Left colon (tissue), 2 donors: ENCODE data around the gene SLC10A2. TPM values are rescaled to one million over a fixed set of nuclear protein-coding genes. Genes with fewer than 3 reads are reported as not detected.

Experiments
- ATAC-seq: fragments of 200-7000 bp; cut with Tn5 transposase; one replicate; pipeline ENCODE4 v1.9.1; 2020; ENCODE audit warnings: mild to moderate bottlenecking, moderate library complexity
- DNase-seq, 2 donors: peaks; one replicate each; pipeline ENCODE4 v3.0.0-alpha.2; 2020
- intact Hi-C, 2 donors: fragments of 100-400 bp; cut with DNase I in 1 of 2; cut with micrococcal nuclease in 1 of 2; formaldehyde crosslinking; loops; one replicate each; pipeline versions ENCODE4 v1.11.2 to v1.14.0; 2022; cut with DNase I, micrococcal nuclease
- total RNA-seq, 2 donors: library from RNA; stranded (reverse); fragmentation: NEBNext Ultra II Directional; extraction: Animal tissue kit (Norgen Biotek cat#: 25700); gene quantifications; one replicate each; pipeline ENCODE4 v1.2.1, GENCODE V29; 2021
- donor health status: DM: no; HTN: no; CAD: no.
- donor health status: DM: yes; HTN: yes; CAD: no.

Gene SLC10A2
- total RNA-seq, 2 donors from 2014 or later: 0.09 to 2.5 TPM

DNA sequence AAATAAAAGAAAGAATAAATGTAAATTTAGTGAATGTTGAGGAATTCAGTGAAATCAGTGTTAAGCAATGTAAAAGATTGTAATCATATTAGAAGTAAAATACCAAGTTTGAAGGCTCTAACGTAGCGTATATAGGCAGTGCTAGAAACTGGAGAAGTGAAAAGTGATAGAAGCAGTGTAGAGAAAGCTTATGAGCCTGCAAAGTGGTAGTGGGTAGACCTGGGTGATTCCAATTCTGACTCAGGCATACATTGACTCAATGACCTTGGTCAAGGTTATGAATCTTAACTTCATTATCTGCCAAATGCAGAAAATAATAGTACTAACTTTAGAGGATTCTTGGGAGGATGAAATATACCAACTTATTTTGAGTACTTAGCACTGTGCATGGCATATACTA lies 4.1 kb downstream of the SLC10A2 start:
- DNase-seq: no peak
- intact Hi-C loops: no loop called here

DNA sequence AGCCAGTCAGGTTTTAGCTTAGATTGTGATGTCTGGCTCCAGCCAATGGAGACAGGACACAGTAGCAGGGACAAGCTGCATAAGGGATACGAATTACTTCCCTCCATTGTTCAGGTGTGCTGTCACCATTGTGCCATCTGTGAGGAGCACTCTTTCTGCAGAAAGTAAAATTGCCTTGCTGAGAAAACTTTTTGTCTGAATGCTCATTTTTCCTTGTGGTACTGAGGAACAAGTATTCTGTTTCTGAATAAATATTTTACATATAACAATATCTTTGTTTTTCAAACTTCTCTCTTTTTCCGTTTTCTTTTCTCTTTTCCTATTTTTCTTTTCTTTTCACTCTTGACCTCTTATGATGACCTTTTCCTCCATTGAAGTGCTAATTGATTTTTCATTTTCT lies 10.2 kb downstream of the SLC10A2 start:
- intact Hi-C loops: no loop called here
- ATAC-seq: no peak

More for the DNA sequence above, 4.1 kb downstream of the SLC10A2 start:
- ATAC-seq: no peak

DNA sequence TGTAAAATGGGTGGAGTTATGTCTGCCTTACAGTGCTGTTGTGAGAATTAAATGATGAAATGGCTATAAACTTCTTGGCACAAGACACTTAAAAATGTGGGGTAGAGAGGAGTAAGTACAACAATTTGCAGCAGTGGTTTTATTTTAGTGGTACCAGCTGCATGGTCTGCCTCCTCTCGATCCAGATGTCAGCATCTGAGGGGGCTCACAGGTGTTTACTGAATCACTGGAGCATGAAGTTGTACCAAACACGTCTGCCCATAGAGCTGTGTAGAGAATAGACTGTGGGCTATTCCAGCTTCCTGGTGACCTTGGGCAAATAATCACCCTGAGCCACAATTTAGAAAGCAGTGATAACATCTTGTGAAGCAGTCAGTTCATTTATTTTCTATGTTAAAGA lies 11.1 kb downstream of the SLC10A2 start:
- intact Hi-C loops: no loop called here
- DNase-seq (no peak), ATAC-seq (no peak)

More for the DNA sequence above, 10.2 kb downstream of the SLC10A2 start:
- no peak for DNase-seq

DNA sequence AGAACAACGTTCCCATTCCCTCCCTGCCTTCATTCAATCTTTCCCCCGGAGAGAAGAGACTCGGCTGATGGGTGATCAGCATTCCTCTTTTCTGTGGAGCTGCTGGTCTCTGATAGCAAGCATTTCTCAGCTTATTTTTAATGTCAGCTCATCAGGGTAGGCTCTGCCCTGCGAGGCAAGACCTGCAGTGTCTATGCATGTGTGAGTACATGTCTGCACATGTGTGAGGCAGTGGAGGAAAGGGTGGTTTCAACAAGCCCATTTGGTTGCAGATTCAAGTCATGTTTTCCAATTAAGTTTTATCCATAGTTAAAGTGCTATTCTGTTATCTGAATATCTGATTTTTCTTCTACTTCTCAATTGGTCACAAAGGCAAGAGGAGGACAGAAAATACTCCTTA lies 19.5 kb downstream of the SLC10A2 start:
- no peak for DNase-seq
- no peak for ATAC-seq
- intact Hi-C loops: no loop called here

DNA sequence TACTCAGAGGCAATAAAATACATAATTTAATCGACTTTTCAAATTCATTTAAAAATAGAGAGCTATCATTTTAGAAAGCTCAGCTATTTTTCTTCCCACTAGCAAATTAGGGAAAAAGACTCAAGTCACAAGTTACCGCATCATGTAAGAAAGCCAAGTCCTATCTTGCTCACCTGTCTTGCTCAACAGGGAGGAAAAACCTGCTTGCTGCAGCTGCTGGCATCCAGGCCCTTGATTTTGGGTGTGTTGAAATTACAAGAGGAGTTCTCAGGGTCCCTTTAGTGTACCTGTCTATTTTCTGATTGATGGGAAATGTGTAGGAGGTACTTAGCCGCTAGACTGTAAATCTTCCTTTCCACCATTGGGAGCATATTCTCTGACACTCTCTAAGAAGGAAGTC lies 22.2 kb downstream of the SLC10A2 start:
- ATAC-seq (no peak), DNase-seq (no peak)
- intact Hi-C loops: no loop called here

DNA sequence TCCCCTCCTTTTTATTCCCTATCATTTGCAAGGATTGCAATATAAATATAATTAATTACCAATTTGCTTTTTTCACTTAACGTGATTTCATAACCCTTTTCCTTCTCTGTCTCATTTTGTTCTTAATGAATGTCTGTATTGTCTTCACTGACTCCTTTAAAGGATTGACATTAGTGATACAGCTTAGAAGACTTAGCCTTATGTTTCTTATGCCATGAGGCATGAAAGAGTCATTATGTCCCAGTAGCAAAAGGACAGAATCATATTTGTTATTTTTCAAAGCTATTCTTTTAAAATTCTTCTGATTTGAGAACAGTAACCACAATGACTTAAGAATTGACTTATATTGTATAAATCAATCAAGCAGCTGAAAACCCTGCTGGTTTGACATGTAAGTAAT lies 26.2 kb downstream of the SLC10A2 start:
- DNase-seq (no peak), ATAC-seq (no peak)
- intact Hi-C loops: no loop called here

DNA sequence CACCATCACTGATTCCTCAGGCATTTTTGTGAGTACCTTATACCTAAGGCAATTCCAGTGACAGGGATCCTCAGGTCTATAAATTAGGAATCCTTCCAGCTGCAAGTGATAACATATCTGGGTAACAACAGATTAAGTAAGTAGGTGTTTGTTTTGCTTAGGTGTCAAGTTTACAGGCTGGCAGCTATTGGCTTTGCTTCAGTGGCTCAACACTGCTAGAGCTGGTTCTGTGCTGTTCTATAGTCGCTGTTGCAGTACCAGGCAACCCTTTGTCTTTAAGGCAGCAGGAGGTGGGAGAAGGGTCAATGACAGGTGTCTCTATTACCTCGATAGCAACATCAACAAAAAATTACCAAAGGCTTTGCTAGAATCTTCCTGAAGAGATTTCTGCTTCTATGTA lies 27.0 kb downstream of the SLC10A2 start:
- DNase-seq (no peak), ATAC-seq (no peak)
- intact Hi-C loops: no loop called here

DNA sequence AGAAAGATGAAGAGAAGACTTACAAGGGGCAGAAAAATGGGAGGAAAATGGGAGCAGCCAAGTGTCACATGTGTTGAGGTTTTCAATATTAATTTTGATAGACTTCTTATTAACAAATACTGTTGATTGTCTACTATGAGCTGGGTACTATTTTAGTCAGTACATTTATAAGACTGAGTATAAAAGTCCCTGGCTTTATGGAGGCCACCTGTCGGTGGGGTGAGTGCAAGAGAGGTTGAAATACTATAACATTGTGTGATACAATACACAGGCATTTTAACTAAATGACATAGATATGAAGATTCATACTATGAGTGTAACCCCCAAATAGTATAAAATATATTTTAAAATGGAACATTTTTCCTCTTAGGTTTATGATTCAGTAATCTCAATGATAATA lies 29.9 kb downstream of the SLC10A2 start:
- DNase-seq: no peak
- no peak for ATAC-seq
- intact Hi-C loops: no loop called here

DNA sequence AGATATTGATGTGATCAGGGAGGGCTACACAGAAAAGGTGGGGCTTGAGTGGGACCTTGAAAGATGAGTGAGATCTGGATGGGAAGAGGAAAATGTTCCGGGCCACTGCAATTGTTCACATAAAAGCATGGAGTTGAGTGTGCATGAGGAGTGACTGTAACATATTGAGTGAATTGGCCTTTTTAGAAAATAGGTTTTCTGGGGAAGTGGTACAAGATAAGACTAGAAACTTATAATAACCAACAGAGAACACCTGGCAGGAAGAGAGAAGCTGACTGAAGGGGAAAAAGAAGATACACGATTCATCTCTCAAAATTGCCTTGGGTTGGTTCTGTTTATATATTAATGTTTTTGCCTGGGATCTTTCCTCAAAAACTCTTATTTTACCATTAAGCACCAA lies 32.2 kb downstream of the SLC10A2 start:
- no peak for DNase-seq
- intact Hi-C loops: no loop called here
- no peak for ATAC-seq

DNA sequence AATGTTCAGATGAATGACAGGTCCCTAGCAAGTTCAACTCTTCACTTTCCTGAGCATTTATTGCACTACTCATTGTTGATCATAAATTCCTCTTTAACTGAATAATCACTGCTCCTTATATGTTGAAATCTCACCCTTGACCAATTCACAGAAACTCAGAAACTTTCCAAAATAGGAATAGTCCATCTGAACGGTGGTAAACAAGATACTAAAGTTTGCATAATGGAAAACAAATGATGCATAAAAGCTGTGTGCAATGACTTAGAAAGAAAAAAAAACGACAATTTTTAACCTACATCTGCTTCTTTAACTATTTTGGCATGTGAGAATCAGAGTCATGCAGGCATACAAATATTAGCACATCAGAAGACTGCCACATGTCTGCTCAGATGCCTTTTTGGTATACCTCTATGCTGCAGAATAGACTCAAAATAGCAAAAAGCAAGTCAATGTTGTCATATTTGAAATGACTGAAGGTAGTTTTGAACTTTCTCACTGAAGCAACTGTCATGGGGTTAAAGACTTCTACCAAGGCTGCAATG lies 34.8 kb downstream of the SLC10A2 start:
- DNase-seq (no peak), ATAC-seq (no peak)
- intact Hi-C loops: no loop called here

DNA sequence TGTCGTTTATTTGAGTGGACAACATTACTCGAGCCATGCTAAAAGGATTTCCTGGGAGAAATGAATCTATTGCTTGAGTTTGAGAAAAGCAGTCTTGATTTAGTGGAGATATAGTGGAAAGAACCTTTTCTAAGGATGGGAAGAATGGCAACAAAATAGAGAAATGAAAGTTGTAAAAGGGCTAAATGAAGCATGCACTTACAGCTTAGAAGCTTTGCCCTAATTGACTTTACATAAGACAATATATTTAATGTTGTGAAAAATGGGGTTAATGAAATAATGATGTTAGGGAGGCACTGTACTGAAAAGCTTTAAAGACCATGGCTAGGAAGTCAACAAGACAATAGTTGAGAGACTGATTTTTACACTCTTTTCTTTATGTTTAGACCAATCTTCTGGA lies 35.4 kb downstream of the SLC10A2 start:
- ATAC-seq (no peak), DNase-seq (no peak)

DNA sequence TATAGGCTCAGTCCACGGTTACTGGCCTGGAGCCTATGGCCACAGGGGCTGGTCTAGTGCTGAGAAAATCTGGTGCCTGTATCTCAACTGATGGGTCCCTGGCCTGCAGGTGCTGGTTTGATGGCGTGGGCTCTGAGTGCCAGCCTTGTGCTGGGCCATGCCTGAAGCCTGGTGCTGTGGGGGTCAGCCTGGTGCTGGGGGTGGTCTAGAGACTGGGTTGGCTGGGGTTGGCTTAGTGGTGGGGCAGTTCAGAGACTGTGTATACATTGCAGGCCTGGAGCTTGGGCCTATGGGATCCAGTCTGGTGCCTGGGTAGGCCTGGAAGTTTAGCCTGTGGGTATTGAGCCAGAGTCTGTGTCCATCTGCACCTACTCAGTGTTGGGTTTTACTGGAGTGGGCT lies 36.4 kb downstream of the SLC10A2 start:
- DNase-seq (no peak), ATAC-seq (no peak)
- intact Hi-C loops: no loop called here

More for the DNA sequence above, 35.4 kb downstream of the SLC10A2 start:
- intact Hi-C loops: no loop called here

DNA sequence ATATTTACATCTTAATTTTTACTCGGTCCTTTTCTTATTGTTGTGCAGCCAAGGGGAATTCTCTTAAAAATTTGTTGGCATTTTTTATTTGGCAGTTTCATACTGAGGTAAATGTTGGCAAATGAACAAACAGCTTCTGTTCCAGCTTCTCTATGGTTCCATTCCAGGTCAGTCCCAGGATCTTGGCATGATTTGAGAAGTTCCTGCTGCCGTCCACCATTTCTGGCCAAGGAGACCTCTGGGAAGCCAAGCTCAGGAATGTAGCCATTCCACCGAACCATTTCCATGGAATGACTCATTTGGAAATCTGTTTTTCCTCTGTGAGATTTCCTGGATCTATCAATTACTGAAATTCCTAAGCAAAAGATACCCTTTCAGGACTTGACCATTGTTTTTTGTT lies 43.9 kb downstream of the SLC10A2 start:
- no peak for DNase-seq
- intact Hi-C loops: no loop called here
- no peak for ATAC-seq

DNA sequence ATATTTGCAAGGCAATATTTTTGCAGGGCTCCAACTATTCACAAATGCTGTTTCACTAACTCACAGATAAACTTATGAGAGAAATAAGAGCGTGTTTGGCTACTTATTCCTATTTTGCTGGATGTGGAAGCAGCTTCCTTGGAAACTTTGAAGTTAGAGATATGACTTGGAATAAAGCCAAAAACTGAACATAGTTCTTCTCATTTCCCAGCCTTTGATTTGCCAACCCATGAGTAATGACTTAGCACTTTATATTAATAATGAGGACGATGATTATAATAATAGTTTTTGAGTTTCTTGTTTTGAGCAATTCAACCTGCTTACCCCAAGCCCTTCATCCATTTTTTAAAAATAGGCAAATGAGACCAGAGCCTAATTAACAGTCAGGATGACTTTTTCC lies 47.7 kb downstream of the SLC10A2 start:
- no peak for DNase-seq
- no peak for ATAC-seq
- intact Hi-C loops: no loop called here

DNA sequence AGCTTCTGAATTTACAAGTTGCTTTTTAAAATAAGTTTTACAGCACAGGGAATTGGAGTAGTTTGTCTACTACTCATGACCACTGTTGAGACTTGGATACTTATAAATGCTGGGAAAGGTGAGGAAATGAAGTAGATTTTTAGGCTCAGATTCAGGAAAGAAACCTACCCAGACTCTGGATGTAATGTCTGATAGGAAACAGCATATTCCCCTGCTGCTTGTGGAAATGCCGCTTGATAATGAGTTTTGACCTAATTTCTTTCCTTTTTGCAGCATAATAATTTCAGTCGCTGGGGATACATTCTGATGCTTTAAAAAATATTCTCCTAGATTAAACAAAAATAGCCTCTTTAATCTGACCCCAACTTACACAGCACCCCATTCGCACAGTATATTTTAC lies 53.6 kb downstream of the SLC10A2 start:
- DNase-seq (no peak), ATAC-seq (no peak)
- intact Hi-C loops: no loop called here

DNA sequence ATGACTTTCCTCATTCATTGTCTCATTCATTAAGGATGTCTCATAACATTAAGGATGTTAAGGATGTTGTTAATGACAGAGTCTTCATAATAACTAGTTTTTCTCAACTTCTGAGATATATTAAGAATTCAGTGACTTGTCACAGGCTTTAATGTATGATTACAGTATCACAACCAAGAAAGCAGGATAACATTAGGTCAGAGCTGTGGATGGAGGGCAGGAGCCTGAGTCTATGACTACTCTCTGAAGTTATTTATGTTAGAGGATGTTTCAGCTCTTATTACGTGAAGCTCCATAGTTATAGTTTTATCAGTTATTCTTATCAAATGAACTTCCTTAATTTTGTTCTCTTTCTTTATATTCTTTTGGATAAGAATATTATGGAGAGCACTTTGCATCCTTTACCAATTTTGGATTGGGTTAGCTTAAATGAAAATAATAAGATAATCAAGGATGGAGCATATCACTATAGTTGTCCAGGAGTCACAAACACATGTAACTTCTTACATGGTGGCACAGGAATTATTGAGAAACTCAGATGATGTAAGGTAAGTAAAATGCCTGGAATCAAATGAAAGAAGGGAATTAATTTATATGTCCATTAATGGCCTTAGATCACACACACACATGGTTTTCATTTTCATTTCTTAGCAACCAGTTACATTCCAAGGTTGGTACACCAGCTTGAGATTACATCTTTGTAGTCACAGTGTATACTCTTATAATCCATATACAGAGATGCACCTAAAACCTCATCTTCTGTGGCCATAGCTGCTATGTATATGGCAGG lies 57.0 kb downstream of the SLC10A2 start:
- no peak for ATAC-seq
- DNase-seq: no peak
- intact Hi-C loops: no loop called here

DNA sequence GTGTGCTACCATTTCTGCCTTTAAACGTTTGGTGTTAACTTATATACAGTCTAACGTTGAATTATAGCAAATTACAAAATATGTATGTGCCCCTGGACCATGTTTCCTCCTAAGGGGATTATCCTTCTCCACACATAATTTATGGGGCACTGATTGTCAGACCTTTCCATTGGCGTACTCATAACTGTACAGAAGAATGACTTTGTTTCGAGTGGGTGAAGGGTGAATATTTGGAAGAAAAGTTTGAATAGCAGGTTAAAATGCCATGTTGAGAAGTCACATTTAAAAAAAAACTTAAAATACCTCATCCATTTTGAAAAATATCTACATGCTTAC lies 58.8 kb downstream of the SLC10A2 start:
- no peak for DNase-seq
- intact Hi-C loops: no loop called here
- no peak for ATAC-seq

DNA sequence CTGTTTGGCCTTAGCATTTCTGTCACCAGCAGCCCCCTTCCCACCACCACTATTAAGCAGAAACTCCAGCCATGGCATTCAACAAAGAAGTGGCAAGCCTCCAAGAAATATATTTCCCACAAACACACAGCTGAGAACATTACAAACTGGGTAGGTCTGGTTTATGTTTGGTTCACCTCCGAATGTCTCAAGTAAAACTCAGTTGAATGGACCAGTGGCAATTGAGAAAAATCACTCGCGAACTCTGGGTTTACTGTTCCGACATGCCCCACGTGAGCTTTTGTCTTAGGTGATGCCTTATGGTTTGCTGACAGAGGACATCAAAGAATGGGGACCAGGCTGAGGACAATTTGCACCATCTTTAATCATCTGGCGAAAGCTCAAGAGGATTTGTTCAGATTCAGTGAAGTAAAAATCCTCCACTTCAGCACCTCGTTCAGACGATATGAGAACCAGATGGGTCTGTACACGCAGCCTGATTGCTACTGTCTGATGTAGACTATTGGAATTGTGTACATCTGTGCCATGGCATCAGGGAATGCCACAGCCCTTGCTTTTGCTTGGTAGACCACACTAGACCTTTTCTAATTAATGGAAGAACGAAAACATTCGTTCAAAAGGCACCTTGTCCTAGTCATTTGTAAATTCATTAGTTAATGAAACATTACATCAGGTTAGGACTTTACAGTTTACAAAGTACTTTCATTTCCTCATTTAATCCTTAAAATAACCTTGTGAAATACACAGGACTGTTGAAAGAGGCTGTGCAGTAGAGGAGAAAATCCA lies 59.4 kb downstream of the SLC10A2 start:
- ATAC-seq (no peak), DNase-seq (no peak)
- intact Hi-C loops: no loop called here

DNA sequence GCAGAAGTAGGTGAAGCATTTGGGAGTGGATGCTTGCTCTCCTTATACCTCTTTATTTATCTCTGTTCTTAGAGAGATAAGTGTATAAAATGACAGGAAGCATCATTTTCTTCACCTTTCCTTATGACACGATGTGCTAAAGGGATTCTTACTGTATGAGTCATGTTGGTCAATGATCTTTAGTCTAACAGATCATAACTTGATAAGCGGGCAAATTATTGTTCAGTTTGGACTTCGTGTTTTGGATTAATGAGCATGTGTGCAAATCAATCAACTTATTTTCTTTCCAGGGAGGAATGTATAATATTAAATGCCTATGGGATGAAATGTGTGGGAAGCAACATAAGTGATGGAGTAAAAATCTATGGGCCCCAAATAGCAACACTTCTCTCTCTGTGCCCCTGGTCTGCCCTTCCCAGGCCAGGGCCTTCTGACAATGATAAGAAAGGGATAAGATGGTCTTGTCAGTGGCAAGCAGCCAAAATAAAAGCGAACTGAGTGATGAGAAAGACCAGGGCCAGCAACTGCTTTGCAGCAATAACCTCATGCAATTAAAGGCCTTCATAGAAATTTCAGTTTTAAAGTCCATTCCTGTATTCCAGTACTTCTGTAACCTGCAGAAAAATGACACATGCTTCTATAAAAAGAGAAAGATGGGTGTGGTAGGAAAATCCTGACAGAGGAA lies 61.4 kb downstream of the SLC10A2 start:
- DNase-seq: no peak
- no peak for ATAC-seq
- intact Hi-C loops: no loop called here

DNA sequence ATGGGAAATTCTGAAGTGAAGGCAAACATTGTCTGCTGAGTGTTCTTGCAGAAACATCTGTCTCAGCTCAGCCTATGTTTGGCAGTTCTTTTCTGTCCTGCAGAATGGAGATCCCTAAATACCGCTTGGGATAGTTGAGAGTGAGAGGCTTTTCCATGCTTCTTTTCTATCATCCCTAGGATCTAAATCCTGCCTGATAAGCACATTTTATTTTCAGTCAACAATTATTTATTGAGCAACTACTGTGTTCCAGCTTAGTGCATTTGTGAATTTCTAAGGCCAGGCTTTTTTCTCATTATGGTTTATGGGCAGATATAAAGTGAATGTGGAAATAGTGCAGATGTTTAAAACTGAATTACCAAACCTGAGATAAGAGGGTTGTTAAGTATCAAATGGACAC lies 62.6 kb downstream of the SLC10A2 start:
- no peak for DNase-seq
- intact Hi-C loops: no loop called here
- ATAC-seq: no peak
